Measurements from ENCODE around the gene TRAPPC10.
"Not testable (repeated sequence)": the region's sequence is repeated elsewhere in the genome, so short reads cannot be mapped to it uniquely, and the experiment has no call there.

Gene TRAPPC10

GRCh38 chr21:44153889-44154228 lies 141.8 kb downstream of the TRAPPC10 start:
- not testable (repeated sequence) for DNase-seq

GRCh38 chr21:44154816-44155230 lies 142.7 kb downstream of the TRAPPC10 start:
- not testable (repeated sequence) for DNase-seq

GRCh38 chr21:44155231-44155993 lies 143.3 kb downstream of the TRAPPC10 start:
- DNase-seq, result not testable (repeated sequence)

- DNase-seq, result not testable (repeated sequence)
Measured at GRCh38 chr21:44155994-44156380, 143.9 kb downstream of the TRAPPC10 start.

All from NCI-H524 treated with DMSO at 0.1 percent for 48 hours (cell line).